ENCODE data around the gene STK4. TPM values are rescaled to one million over a fixed set of nuclear protein-coding genes. Genes with fewer than 3 reads are reported as not detected.

STK4 gene
- total RNA-seq, 4 donors from 2014 or later: 27.7 to 128 (median 42.9) TPM

GRCh38 chr20:45119556-45120266, 153.4 kb downstream of the STK4 start:
- Histone ChIP-seq H3K27ac (no peak overlapping the region), H3K9me3 (no peaks in the 10 kb centered on the region), H3K4me1 (no peaks in the 10 kb centered on the region), H3K36me3 (no peaks in the 10 kb centered on the region), H3K27me3 (no peaks in the 10 kb centered on the region), H3K4me3 (no peak overlapping the region)
- no peak for TF ChIP-seq POLR2A (IDR thresholded peaks at IDR 0.05)
- TF ChIP-seq, protein P1, sequence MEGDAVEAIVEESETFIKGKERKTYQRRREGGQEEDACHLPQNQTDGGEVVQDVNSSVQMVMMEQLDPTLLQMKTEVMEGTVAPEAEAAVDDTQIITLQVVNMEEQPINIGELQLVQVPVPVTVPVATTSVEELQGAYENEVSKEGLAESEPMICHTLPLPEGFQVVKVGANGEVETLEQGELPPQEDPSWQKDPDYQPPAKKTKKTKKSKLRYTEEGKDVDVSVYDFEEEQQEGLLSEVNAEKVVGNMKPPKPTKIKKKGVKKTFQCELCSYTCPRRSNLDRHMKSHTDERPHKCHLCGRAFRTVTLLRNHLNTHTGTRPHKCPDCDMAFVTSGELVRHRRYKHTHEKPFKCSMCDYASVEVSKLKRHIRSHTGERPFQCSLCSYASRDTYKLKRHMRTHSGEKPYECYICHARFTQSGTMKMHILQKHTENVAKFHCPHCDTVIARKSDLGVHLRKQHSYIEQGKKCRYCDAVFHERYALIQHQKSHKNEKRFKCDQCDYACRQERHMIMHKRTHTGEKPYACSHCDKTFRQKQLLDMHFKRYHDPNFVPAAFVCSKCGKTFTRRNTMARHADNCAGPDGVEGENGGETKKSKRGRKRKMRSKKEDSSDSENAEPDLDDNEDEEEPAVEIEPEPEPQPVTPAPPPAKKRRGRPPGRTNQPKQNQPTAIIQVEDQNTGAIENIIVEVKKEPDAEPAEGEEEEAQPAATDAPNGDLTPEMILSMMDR (IDR thresholded peaks at IDR 0.05): no peak
- no peak for DNase-seq

DNA sequence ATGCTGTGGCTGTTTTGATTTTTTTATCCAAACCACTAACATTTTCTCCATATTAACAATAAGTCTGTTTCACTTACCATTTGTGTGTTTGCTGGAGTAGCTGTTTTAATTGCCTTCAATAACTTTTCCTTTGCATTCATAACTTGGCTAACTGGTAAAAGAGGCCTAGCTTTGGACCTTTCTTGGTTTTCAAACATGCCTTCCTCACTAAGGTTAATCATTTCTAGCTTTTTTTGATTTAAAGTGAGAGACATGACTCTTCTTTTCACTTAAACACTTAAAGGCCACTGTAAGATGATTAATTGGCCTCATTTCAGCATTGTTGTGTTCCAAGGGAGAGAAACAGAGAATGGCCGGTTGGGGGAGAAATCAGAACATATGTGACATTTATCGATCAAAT, 155.1 kb downstream of the STK4 start:
- no peaks in the 10 kb centered on the region for H3K4me1 ChIP-seq
- H3K27ac ChIP-seq: no peak overlapping the region
- H3K27me3 ChIP-seq: no peaks in the 10 kb centered on the region
- H3K9me3 ChIP-seq: no peaks in the 10 kb centered on the region
- no peaks in the 10 kb centered on the region for H3K36me3 ChIP-seq
- DNase-seq: no peak
- no peak for TF ChIP-seq POLR2A (IDR thresholded peaks at IDR 0.05)
- TF ChIP-seq, protein P1 (IDR thresholded peaks at IDR 0.05): no peak
- no peak overlapping the region for H3K4me3 ChIP-seq

DNA sequence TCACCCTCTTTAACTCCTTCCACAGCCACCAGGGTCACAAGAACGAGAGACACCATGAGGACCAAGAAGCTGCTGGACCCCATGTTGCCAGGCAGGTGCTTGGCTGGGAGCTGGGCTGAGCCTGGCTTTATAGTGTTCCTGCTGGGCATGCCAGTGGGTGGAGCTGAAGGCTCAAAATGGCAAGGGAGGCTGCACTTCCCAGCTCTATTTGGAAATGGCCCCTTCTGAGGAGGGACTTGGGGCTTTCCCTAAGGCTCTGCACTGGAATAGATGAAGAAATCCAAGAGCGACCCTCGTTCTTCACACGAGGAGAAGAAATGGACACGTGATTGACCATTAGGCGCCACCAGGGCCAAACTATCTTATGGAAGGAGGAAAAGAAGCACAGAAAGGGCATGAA, 158.1 kb downstream of the STK4 start, which contains the start of gene WFDC12:
WFDC12 (minus strand) TSS at position 101 of the 400 bp plus-strand sequence; CDS start at position 83, 18 bp downstream.
- no peaks in the 10 kb centered on the region for H3K4me1 ChIP-seq
- H3K27ac ChIP-seq: no peak within 1 kb of the TSS
- no peaks in the 10 kb centered on the region for H3K36me3 ChIP-seq
- no peaks in the 10 kb centered on the region for H3K27me3 ChIP-seq
- H3K4me3 ChIP-seq: no peak within 1 kb of the TSS
- no peak for TF ChIP-seq POLR2A (IDR thresholded peaks at IDR 0.05)
- TF ChIP-seq, protein P1 (IDR thresholded peaks at IDR 0.05): no peak
- no peaks in the 10 kb centered on the region for H3K9me3 ChIP-seq
- no peak for DNase-seq

DNA sequence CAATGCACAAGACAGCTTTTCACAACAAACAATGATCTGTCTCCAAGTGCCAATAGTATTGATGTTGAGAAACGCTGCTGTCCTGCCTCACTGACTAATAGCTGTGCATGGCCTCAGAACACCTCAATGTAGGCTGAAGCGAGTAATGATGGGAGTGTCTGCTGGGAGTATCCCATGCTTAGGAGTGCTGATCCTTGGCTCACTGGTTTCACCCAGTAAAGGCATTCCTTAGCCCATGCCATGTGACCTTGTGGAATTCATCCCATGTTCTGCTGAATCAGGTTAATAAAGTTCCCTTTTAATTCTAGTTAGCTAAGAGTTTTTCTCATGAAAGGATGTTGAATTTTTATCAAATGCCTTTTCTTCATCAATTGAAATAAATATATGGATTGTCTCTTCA, 161.8 kb downstream of the STK4 start:
- Histone ChIP-seq H3K36me3 (no peaks in the 10 kb centered on the region), H3K27me3 (no peaks in the 10 kb centered on the region), H3K4me3 (no peak overlapping the region), H3K9me3 (no peaks in the 10 kb centered on the region), H3K4me1 (no peaks in the 10 kb centered on the region), H3K27ac (no peak overlapping the region)
- no peak for DNase-seq
- no peak for TF ChIP-seq POLR2A (IDR thresholded peaks at IDR 0.05)
- TF ChIP-seq, protein P1 (IDR thresholded peaks at IDR 0.05): no peak

Small RNA genes within 50 kb of the gene (small RNA-seq; reads per million reads assigned to genes)
- gene RF00019: 0 reads per million in 2 donors

Other genes starting within 250 kb of the STK4 start
- under 1 TPM in 1 of 4 donors, not detected in 3; 0.54 TPM for gene KCNK15, start 220.6 kb upstream of the STK4 start, total RNA-seq
- under 1 TPM in 2 of 4 donors, not detected in 2; 0.13 to 0.18 TPM for gene RIMS4, start 156.0 kb upstream of the STK4 start, total RNA-seq
- 100 to 1,000 TPM; 105 to 174 (median 125) TPM for gene YWHAB, start 80.8 kb upstream of the STK4 start, total RNA-seq
- gene PABPC1L, start 56.5 kb upstream of the STK4 start, total RNA-seq: 100 to 1,000 TPM in 1 of 4 donors, 10 to 100 TPM in 3; 10.5 to 123 (median 33.6) TPM
- 10 to 100 TPM in 3 of 4 donors, 1 to 10 TPM in 1; 8.4 to 19.0 (median 12.2) TPM for gene TOMM34, start 6.1 kb upstream of the STK4 start, total RNA-seq
- under 1 TPM in 1 of 4 donors, not detected in 3; 0.27 TPM for gene KCNS1, start 134.6 kb downstream of the STK4 start, total RNA-seq
- gene WFDC5, start 148.7 kb downstream of the STK4 start, total RNA-seq: not detected
- not detected for gene WFDC12, start 158.0 kb downstream of the STK4 start, total RNA-seq
- 10 to 100 TPM in 2 of 4 donors, 1 to 10 TPM in 1, not detected in 1; 3.4 to 70.2 (median 58.7) TPM for gene PI3, start 208.4 kb downstream of the STK4 start, total RNA-seq
- not detected for gene SEMG1, start 240.5 kb downstream of the STK4 start, total RNA-seq

All from Peyer's patch (tissue), 4 donors.